Cardiac septum (tissue), 1 donor: ENCODE data around the gene RPAP3. TPM values are rescaled to one million over a fixed set of nuclear protein-coding genes. Genes with fewer than 3 reads are reported as not detected.
A peak's percentile ranks its signal among the peaks of the same experiment; 100 is the strongest.

Source experiments
- DNase-seq: peaks from one replicate; pipeline ENCODE4 v3.0.0-alpha.2; 2020; ENCODE audit warnings: low spot score
- intact Hi-C: fragments of 100-400 bp; cut with DNase I; formaldehyde crosslinking; loops from one replicate; pipeline ENCODE4 v1.14.0; 2022
- long read RNA-seq: library from polyadenylated mRNA; unstranded; transcript quantifications from one replicate; pipeline ENCODE4 v2.0.0, GENCODE V29; 2021
- total RNA-seq: library from RNA; stranded (reverse); fragmentation: NEBNext Ultra II Directional; extraction: Animal tissue kit (Norgen Biotek cat#: 25700); gene quantifications from one replicate; pipeline ENCODE4 v1.2.1, GENCODE V29; 2021
- donor health status: DM: no; HTN: no; CAD: no.

The RPAP3 gene, protein sequence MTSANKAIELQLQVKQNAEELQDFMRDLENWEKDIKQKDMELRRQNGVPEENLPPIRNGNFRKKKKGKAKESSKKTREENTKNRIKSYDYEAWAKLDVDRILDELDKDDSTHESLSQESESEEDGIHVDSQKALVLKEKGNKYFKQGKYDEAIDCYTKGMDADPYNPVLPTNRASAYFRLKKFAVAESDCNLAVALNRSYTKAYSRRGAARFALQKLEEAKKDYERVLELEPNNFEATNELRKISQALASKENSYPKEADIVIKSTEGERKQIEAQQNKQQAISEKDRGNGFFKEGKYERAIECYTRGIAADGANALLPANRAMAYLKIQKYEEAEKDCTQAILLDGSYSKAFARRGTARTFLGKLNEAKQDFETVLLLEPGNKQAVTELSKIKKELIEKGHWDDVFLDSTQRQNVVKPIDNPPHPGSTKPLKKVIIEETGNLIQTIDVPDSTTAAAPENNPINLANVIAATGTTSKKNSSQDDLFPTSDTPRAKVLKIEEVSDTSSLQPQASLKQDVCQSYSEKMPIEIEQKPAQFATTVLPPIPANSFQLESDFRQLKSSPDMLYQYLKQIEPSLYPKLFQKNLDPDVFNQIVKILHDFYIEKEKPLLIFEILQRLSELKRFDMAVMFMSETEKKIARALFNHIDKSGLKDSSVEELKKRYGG
- total RNA-seq: 21.0 TPM
- long read RNA-seq, full-length matches to known transcripts: 30 of 35 reads
- long read RNA-seq, partial matches to known transcripts: 2 of 35 reads
- long read RNA-seq, other reads (novel, unspliced or antisense): 3 of 35 reads

DNA sequence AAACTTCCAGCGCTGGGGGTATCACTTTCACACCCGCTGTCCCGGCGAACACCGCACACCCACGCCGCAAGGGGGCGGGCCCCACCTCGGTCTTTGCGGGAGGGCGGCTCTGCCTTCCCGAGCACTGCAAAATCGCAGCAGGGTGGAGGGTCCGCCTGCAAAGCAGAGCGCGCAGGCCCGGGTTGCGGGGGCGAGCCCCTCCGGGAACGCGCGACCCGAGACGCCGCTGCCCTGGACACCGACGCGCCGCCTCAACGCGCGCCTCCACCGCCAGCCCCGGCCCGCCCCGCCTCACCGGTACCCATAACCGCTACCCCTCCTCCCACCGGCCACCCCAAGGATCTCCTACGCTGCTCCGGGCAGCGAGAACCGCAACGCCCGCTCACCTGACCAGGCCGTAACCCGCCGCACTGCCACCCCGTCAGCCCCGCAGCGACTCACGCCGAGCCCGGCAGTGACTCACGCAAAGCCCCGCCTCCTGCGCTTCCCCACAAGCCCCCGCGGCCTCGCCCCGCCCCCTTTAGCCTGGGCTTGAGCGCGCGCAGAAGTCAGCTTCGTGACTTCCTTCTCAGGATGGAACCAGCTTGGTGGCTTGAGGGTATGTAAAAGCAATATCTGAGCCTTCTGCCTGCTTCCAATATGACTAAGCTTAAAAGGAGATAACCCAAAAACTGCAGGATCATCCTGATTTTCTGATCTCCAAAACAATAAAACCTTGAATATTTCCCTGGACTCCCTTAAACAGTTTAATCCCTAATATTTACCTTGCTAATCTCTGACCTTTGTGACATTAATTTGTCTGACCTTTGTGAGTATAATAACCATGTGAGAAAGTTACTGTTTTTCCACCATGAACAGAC, at the start of gene RPAP3:
RPAP3 (minus strand) TSS at position 465 of the 860 bp plus-strand sequence. CDS start 3,190 bp downstream, outside the sequence.
- intact Hi-C loops: no loop called here
- DNase-seq: peak; percentile 99

DNA sequence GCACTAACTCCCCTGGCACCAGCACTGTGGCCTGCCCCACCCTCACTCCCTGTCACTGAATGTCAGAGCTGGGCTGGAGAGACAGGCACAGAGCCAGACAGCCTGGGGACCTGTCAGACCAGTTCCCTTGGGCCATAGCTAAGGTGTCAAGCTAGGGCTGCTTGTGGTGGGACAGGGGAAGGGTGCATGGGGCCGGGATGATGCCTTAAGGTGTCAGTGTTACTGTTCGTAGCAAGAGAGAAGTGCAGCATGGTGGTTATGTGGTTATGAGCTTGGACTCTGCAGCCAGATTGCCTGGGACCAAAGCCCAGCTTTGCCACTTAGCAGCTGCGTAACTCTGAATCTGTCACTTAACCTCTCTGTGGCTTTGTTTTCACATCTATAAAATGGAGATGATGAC, 49.1 kb upstream of the RPAP3 start:
- peak; percentile 77 for DNase-seq
- intact Hi-C loops: no loop called here

GRCh38 chr12:47754126-47754525, 48.3 kb upstream of the RPAP3 start:
- intact Hi-C loops: no loop called here
- no peak for DNase-seq

- peak; percentile 91 for DNase-seq
- intact Hi-C loops: loop anchor here (1.0 kb wide), 1 partner anchor 16 kb away; no protein-coding TSS in a partner anchor
Measured at GRCh38 chr12:47753021-47754001, 47.5 kb upstream of the RPAP3 start.

DNA sequence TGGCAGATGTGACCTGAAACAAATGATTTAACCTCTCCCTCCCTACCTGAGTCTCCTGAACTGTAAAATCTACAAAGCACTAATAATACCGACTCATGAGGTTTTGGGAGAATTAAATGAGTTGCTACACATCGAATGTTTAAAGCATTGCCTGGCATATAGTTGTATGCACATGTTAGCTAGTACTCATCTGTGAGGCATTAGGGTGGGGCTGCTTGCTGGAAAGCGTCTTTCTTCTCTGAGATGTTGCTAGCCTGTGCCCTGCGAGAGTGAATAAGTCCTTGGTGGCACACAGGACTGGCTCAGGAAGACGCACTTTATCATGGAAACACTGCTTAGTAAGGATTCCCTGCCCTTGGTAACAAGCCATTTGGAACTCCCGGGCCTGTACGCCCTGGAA, 46.7 kb upstream of the RPAP3 start:
- DNase-seq: no peak
- intact Hi-C loops: no loop called here

- DNase-seq: no peak
- intact Hi-C loops: no loop called here
Measured at GRCh38 chr12:47752121-47752520, 46.3 kb upstream of the RPAP3 start.

DNA sequence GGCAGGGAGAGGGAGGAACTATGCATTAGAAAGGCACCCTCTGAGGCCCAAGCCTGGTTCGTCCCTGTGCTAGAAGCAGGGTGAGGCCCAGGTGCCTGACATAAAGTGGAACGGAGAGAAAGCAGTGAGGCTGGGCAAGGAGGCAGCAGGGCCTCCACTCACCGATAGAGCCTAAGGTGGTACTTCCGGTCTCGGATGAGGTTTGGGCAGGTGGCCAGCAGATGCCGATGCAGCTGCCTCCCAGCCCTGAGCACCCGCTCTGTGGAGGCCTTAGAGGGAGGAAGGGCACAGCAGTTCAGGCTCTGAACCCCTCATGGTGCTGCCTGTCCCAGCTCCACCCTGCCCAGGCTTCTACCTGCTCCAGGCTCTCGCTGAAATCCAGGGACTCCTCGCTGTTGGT, 45.7 kb upstream of the RPAP3 start:
- intact Hi-C loops: no loop called here
- DNase-seq: no peak

DNA sequence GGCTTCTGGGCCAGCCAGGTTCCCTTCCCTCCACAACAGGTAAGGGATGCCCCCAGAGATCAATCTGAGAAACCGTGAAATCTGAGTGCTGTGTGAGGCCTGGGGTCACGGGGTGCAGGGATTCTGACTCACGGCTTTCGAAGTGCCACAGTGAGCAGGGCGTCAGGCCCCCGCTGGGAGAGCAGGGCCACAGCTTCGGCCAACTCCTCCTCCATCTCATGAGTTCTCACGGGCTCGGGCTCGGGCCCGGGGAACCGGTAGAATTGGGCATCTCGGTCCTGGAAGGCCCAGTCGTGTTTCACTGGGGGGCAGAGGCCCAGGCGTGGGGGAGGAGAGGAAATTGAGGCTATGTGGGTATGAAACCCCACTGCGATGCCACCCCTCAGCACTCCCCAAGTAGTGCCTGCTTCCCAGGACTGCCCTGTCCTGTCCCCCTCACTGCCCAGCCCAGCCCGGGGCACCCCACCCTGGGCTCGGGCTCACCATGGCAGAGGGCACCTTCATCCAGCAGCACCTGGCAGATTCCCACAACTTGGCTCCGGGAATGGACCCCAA, 45.2 kb upstream of the RPAP3 start:
- intact Hi-C loops: no loop called here
- DNase-seq: no peak

- intact Hi-C loops: no loop called here
- no peak for DNase-seq
Measured at GRCh38 chr12:47750229-47750798, 44.5 kb upstream of the RPAP3 start.

DNA sequence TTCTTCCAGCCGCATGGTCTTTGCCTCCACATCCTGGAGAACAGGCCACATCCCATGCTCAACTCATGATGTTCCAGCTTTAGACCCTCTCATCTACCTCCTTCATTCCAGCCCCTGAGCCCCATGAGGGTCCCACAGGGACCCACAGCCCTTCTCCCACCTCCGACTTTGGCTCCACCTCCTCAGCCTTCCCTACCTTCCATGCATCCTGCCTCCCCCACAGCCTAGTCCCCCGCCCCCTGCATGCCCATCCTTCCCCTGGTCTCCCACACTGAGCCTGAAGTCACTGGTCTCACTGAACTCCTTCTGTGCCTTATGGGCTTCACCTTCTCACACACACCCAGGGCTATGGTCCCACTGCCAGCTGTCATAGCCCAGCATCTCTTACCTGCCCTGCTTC, 43.1 kb upstream of the RPAP3 start:
- intact Hi-C loops: no loop called here
- no peak for DNase-seq

DNA sequence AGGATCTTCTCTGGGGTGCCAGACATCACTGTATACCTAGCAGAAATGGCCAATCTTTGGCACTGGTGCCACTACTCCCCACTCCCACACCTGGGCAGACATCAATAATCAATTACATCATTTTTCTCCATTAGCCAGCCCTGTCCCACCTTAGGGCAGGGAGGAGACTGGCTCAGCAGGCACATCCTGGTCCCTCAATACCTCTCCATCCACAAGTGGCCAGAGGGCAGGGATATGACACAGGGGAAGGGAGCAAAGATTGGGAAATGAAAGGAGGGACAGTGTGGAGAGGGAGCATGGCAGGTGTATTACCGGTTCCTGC, 42.6 kb upstream of the RPAP3 start:
- intact Hi-C loops: no loop called here
- no peak for DNase-seq

DNA sequence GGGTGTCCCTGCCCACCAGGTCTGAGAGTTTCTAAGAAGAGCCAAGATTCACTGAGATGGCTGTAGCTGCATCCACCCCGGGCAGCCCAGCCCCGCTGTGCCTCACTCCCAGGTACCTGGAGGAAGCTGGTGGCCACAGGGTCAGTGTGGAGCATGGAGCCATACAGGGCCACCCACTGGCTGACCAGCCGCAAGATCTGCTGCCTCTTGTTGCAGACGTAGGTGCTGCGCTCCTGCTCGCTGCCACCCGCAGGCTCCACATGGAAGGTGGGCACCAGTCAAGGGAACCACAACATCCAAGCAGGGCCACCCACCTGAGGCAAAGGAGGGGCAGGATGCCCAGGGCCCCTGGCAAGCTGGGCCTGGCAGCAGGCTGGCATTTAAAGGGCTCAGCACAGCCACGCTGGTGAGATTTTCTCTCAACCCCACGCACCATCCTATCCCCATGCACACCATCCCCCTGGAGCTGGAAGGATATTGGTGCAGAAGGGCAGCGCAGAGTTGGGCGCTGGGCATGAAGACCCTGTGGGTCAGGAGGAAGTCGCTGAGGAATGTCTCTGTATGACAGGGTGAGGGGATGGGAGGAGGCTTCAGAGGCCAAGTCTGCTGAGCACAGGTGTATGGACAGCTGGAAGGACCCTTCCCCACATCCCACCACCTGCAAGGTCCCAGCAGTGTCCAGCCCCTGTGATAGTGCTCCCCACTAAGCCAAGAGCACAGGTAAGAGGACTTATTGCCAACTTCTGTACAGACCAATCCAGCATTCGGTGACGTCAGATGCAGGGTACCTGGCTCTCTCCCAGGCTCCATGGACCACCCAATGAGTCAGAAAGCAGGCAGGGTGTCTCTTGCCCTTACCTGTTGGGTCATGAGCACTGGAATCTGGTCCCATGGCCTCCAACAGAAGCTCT, 42.0 kb upstream of the RPAP3 start:
- intact Hi-C loops: no loop called here
- no peak for DNase-seq

- DNase-seq: no peak
Measured at GRCh38 chr12:47747126-47747525, 41.3 kb upstream of the RPAP3 start.

GRCh38 chr12:47746523-47746922, 40.7 kb upstream of the RPAP3 start:
- no peak for DNase-seq
- intact Hi-C loops: no loop called here

More at GRCh38 chr12:47747126-47747525, 41.3 kb upstream of the RPAP3 start:
- intact Hi-C loops: no loop called here

DNA sequence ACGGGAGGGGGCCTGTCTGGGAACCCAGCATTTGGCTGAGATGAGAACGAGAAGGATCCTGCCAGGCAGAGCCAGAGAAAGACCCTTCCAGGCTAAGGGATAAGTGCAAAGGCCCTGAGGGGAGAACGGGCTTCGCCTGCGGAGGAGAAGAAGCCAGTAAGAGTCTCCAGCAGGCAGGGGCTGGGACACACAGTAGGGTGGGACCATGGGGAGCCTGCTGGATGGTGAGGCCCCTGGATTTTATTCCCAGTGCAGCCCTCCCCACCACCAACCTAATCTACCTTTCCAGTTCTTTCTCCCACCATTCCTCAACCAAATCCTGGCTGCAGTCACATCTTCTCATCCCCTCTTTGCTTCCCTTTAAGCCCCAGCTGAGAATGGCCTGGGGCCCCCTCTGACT, 40.2 kb upstream of the RPAP3 start:
- intact Hi-C loops: no loop called here
- no peak for DNase-seq

DNA sequence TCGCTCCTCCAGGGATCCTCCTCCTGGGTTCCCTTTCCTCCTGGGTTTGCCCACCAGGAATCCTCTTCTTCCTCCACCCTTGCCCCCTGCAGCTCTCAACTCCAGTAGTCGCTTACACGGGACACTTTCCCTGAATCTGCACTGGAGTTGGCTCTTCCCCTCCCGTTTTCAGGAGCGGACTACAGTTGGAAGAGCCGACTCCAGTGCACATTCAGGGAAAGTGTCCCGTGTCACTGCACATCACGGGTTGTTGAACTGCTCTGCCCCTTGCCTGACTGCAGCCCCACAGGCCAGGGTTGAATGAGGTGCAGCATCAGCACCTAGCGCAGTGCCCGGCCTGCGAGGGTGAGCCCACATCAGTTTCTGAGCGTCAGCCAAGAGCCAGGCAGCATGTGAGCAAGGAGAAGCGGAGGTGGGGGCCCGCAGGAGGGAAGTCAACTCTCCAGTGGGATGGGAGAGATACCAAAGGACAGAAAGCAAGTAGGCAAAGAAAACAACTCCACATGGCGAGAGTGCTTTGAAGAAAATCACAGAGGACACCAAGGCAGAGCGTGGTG, 39.7 kb upstream of the RPAP3 start:
- no peak for DNase-seq
- intact Hi-C loops: loop anchor here (2.0 kb wide), 1 partner anchor 19 kb away; no protein-coding TSS in a partner anchor
